ENCODE data around the gene COBL.
"Not testable (repeated sequence)": the region's sequence is repeated elsewhere in the genome, so short reads cannot be mapped to it uniquely, and the experiment has no call there.

Gene COBL

GRCh38 chr7:51210766-51211165, 105.8 kb downstream of the COBL start:
- H3K4me3 ChIP-seq (ENCODE audit: low read depth, low read length): no peak overlapping the region
- in situ Hi-C loops (cut with HindIII; ENCODE audit: low sequenced_read_pairs): no loop called here
- no peak for TF ChIP-seq CTCF (IDR thresholded peaks at IDR 0.05; ENCODE audit: low read depth, low read length, missing control alignments)
- DNase-seq (ENCODE audit: low read depth): no peak

GRCh38 chr7:51209426-51209825, 107.2 kb downstream of the COBL start:
- no peak overlapping the region for H3K4me3 ChIP-seq (ENCODE audit: low read depth, low read length)
- in situ Hi-C loops (cut with HindIII; ENCODE audit: low sequenced_read_pairs): no loop called here
- TF ChIP-seq CTCF (IDR thresholded peaks at IDR 0.05; ENCODE audit: low read depth, low read length, missing control alignments): no peak
- no peak for DNase-seq (ENCODE audit: low read depth)

- DNase-seq (ENCODE audit: low read depth); in situ Hi-C loops (cut with HindIII; ENCODE audit: low sequenced_read_pairs): not testable (repeated sequence)
These were observed 108.5 kb downstream of the COBL start for GRCh38 chr7:51208125-51208524.

GRCh38 chr7:51198654-51199053, 118.0 kb downstream of the COBL start:
- no peak overlapping the region for H3K4me3 ChIP-seq (ENCODE audit: low read depth, low read length)
- in situ Hi-C loops (cut with HindIII; ENCODE audit: low sequenced_read_pairs): no loop called here
- no peak for TF ChIP-seq CTCF (IDR thresholded peaks at IDR 0.05; ENCODE audit: low read depth, low read length, missing control alignments)
- no peak for DNase-seq (ENCODE audit: low read depth)

More at GRCh38 chr7:51208125-51208524, 108.5 kb downstream of the COBL start:
- not testable (repeated sequence) for H3K4me3 ChIP-seq (ENCODE audit: low read depth, low read length)

DNA sequence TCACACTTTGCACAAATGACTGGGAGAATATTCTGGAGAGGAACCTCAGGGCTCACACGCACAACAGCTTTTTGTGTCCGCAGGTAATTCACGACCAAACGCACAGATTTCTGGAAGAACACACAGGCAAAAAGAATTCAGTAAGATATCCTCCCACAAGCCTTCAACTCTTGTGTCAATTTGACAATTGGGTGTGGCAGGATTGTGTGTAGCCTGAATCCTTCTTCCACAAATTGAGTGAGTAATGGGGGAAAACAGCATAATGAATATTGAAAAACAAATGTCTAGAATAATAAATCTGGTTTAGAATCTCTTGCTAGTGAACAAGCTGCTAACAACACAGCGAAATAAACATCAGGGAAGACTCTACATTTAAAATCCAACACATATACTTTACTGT, 125.6 kb downstream of the COBL start:
- DNase-seq (ENCODE audit: low read depth): no peak
- H3K4me3 ChIP-seq (ENCODE audit: low read depth, low read length): no peak overlapping the region
- in situ Hi-C loops (cut with HindIII; ENCODE audit: low sequenced_read_pairs): no loop called here
- no peak for TF ChIP-seq CTCF (IDR thresholded peaks at IDR 0.05; ENCODE audit: low read depth, low read length, missing control alignments)

DNA sequence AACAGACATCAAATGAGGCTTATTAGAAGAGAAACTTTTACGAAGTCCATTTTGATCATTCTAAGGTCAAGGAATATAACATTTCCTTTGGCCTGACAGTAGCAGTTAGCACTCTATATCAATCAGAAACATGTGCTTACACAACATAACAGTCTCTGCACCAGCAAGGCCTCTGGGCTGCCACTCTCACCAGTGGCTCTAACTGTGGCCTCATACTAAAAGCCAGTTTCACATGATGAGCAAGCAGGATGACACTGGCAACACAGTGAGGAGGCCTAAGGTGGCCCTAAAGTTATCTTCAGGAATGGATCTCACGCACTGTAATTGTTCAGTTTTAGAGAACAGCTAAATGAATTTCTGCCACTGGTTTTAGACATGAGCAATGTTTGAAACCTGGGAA, 126.8 kb downstream of the COBL start:
- no peak overlapping the region for H3K4me3 ChIP-seq (ENCODE audit: low read depth, low read length)
- no peak for TF ChIP-seq CTCF (IDR thresholded peaks at IDR 0.05; ENCODE audit: low read depth, low read length, missing control alignments)
- in situ Hi-C loops (cut with HindIII; ENCODE audit: low sequenced_read_pairs): no loop called here
- no peak for DNase-seq (ENCODE audit: low read depth)

DNA sequence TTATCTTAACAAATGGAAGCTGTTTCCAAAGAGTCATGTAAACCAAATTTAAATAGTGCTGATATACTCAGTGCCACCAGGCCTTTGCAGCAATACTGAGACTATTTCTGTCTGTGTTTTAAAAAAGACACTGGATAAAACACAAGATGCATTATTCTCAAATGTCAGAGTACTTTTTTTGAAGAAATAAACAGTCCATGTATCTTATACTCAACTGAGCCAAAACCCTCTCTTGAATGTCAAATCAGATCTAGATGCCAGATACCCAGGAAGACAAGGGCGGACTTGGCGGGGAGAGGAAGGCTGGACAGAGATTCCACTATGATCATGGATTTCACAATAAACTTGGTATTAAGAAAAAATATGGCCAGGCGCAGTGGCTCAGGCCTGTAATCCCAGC, 127.6 kb downstream of the COBL start:
- TF ChIP-seq CTCF (IDR thresholded peaks at IDR 0.05; ENCODE audit: low read depth, low read length, missing control alignments): no peak
- H3K4me3 ChIP-seq (ENCODE audit: low read depth, low read length): no peak overlapping the region

More for the DNA sequence above, 127.6 kb downstream of the COBL start:
- in situ Hi-C loops (cut with HindIII; ENCODE audit: low sequenced_read_pairs): no loop called here
- no peak for DNase-seq (ENCODE audit: low read depth)
